HG02571 (cell line): ENCODE data around the gene MYZAP.

Experiments
- ATAC-seq: cut with Tn5 transposase; IDR thresholded peaks from one replicate; pipeline ENCODE4 v1.9.1; 2021; ENCODE audit warnings: mild to moderate bottlenecking, moderate library complexity; ENCODE audit not compliant: unreplicated experiment

The MYZAP gene

GRCh38 chr15:57690341-57690966, 98.8 kb downstream of the MYZAP start:
- ATAC-seq: no peak

DNA sequence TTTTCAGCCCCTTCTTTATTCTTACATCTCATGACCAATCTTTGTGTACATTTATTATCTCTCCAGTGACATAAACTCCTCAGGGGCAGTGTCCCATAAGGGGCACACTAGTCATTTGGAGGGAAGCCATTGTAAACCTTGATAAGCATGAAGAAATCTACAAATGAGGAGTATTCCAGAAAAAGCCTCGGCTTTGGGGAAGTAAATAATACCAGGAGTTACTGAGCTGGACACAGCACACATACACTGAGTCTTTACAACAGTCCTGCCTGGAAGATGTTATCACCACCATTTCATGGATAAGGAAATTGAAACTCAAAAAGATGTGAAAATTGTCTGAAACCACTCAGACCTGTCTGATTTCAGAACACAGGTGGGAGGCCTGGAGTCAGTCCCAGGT, 99.4 kb downstream of the MYZAP start:
- no peak for ATAC-seq

GRCh38 chr15:57692709-57693108, 101.0 kb downstream of the MYZAP start:
- ATAC-seq: no peak

DNA sequence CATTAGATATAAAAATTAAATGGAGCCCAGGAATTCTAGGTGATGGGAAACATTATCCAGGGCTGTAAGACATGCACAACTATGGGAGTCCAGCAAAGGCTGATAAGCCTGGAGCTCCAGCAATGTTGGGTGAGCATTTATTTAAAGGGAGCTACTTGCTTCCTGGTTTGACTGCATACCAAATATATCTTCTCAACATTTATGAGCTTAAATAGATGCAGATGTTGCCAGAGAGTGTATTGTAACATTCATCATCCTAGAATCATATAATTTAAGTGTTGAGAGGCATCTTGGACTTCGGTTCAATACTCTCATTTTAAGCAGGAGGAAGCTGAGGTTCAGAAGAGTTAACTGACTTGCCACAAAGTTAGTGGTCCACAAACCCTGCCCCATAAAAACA, 102.6 kb downstream of the MYZAP start:
- no peak for ATAC-seq

GRCh38 chr15:57696146-57696545, 104.4 kb downstream of the MYZAP start:
- no peak for ATAC-seq

- ATAC-seq: no peak
Measured at GRCh38 chr15:57697588-57697987, 105.9 kb downstream of the MYZAP start.

DNA sequence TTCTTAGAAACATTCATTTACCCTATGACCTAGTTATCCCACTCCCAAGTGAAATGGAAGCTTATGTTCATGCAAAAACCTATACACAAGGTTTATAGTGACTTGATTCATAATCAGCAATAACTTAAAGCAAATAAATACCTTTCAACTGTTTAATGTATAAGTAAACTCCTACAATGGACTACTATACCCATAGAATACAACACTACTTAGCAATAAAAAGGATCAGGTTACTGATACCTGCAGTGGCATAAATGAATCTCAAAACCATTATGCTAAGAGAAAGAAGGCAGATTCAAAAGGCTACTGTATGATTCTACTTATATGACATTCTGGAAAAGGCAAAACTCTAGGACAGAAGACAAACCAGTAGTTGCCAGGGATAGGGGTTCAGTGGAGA, 106.5 kb downstream of the MYZAP start:
- ATAC-seq: no peak

DNA sequence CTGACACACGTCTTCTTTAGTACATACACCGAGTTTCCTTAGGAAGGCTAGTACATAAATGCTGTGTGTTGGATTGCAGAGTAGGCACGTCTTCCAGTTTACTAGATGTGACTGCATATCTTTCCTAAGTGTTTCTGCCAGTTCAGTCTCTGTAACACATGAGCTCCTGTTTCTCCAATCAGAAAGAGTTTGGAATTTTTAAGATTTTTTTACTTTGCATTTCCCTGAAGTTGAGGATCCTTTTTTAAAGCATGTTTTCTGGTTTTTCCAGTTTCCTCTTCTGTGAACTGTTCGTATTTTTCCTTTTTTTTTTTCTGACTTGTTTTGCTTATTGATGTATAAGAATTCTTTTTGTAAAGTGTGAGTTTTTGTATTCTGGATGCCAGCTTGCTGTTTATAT, 107.3 kb downstream of the MYZAP start:
- no peak for ATAC-seq

- no peak for ATAC-seq
Measured at GRCh38 chr15:57703387-57703786, 111.7 kb downstream of the MYZAP start.

- ATAC-seq: no peak
Measured at GRCh38 chr15:57704441-57704840, 112.7 kb downstream of the MYZAP start.

DNA sequence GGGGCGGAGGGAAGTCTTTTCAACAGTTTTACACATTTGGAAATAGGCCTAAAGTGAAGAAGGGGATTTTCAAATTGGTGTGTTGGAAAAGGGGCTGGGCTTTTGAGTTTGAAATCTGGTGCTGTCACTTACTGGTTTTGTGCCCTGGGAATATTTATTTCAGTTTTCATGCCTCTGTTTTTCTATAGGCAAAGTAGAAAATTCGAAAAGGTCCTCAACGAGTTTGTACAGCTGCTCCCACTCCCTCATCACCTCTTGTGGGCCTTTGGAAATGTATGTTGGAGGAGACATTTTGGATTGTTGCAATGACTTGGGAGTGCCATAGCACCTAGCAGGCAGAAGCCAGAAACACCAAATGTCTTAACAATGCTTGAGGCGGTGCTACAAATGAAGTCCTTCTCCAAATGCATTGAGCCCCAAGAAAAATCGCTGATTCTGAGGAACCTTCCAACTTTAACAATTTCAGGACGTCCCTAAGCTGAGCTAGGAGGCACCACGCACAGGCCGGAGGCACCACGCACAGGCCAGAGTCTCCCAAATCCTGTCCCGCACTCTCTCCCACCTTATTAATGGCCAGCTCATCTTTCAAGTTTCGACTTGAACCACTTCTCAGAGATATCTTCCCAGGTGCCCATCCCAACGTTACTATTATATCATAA, 114.2 kb downstream of the MYZAP start:
- ATAC-seq: no peak

GRCh38 chr15:57706405-57707209, 114.9 kb downstream of the MYZAP start, which contains the start of gene POLR2M:
POLR2M (plus strand) TSS chr15:57706714; CDS start chr15:57706843, 129 bp downstream.
- ATAC-seq: peak; percentile 92

- no peak for ATAC-seq
Measured at GRCh38 chr15:57708047-57708446, 116.3 kb downstream of the MYZAP start.

- ATAC-seq: no peak
Measured at GRCh38 chr15:57718309-57718708, 126.6 kb downstream of the MYZAP start.

DNA sequence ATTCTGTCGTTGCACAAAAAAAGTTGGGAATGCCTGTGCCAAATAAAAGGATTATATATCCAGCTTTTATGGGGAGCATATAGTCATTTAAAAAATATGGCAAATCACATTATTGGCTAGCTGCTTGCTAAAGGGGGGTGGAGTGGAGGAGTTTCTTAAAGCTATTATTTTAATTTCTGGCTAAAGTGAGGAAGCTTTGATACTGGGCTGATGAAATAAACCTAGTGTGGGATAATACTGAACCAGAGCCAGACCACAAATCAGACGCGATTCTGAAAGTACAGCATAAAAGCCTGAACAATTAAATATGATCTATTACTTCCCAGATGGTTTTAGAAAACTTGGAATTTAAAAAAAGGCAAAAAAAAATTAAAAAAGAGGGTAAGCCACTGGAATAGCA, 129.2 kb downstream of the MYZAP start:
- ATAC-seq: no peak

DNA sequence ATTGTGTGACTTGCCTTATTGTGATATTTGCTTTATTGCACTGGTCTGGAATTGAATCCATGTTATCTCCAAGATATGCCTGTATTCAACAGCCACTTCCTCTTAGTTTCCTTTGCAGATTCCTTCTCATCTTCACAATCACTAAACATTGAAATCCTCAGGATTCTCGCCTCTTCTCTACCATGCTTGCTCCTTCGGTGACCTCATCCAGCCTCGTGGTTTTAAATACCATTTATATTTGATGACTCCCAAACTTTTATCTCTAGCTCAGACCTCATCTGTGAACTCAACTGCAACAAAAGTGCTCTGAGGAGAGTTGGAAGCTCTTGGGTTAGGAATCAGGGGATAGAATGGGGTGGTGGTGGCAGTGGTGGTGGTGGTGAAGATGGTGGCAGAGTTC, 134.7 kb downstream of the MYZAP start:
- ATAC-seq: no peak

DNA sequence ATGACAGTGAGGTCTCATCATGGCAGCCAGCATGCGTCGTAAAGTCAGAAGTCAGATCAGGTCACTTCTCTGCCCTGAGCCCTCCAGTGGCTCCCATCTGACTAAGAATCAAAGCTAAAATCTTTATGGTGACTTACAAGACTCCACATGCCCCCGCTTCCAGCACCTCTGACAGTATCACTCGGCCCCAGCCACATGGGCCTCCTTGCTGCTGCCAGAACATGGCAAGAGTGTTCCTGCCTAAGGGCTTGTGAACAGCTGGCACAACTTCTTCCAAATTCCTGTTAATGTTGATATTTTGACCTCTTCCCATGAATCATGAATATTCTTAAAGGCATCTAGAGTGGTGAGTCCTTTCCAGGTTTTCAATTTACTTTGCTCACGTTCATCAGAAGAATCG, 135.3 kb downstream of the MYZAP start:
- ATAC-seq: no peak

DNA sequence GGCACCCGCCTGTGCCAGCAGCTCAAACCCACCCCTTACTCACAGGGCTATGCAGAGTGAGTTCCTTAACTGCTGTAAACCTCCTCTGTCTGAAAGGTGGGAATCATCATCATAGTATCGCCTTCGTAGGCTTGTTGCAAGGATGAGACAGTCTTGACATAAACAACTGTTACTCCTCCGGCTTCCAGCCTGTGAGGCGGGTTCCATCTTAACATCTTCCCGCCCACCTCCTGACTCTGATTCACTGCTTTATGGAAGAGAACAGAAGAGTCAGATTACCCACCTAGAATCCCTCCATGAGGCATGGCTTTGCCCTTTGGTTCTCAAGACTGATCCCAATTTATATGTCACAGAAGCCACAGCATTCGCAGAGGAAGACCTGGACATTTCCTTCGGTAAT, 136.7 kb downstream of the MYZAP start:
- no peak for ATAC-seq

DNA sequence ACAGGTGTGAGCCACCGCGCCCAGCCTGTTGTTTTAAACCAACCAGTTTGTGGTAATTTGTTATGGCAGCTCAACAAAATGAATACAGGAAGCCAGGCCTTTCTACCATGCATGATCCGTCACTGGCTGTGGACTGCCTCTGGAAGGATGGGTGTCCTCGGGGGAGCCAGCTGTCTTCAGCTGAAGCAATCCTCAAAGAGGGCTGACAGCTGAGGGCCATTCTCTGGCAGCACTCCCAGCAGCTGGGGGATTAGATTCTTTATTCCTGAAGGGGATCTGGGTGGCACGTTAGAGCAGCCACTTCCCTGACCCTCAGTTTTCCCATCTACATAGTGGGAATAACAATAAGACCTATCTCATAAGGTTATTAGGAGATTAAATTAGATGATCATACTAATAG, 139.2 kb downstream of the MYZAP start:
- no peak for ATAC-seq

DNA sequence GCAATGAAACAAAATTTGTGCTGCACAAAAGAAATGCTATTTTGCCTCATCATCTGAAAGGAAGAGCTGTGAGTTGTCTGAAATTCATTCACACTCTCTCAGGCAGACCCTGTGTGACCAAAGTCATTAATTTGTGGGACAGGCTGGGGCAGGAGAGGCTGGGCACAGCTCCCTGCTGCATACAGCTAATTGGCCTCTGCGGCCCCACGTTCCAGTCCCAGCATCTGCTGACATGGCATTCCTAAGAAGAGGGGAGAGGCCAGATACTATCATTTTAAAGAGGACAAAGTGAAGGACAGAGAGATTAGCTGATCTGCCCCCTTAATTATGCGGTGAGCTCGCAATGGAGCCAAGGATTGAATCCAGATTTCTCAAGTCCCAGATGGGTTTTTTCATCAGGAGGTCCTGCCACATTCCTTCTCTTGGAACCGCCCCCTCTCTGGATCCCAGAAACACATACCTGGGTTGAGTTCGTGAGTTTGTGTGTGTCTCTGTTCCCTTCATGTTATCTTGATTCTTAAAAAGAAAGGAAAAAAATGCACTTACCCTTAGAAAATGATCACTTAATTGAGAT, 139.9 kb downstream of the MYZAP start:
- ATAC-seq: no peak

GRCh38 chr15:57732526-57733331, 141.0 kb downstream of the MYZAP start:
- ATAC-seq: no peak
